Urothelium cell line (cell line): ENCODE measurements around the gene UNC45B.
"Not testable (repeated sequence)": the region's sequence is repeated elsewhere in the genome, so short reads cannot be mapped to it uniquely, and the experiment has no call there.

Experiments
- DNase-seq: peaks from one replicate; pipeline ENCODE4 v3.0.0; 2011; ENCODE audit warnings: low spot score, mixed read lengths
- FAIRE-seq: peaks from 2 replicates; lab custom pipeline; 2011; peaks lifted over from hg19 to GRCh38; lab: Jason Lieb, UNC

Gene UNC45B

GRCh38 chr17:35167666-35168065 is 20.0 kb downstream of the UNC45B start:
- DNase-seq: no peak
- no peak for FAIRE-seq

DNA sequence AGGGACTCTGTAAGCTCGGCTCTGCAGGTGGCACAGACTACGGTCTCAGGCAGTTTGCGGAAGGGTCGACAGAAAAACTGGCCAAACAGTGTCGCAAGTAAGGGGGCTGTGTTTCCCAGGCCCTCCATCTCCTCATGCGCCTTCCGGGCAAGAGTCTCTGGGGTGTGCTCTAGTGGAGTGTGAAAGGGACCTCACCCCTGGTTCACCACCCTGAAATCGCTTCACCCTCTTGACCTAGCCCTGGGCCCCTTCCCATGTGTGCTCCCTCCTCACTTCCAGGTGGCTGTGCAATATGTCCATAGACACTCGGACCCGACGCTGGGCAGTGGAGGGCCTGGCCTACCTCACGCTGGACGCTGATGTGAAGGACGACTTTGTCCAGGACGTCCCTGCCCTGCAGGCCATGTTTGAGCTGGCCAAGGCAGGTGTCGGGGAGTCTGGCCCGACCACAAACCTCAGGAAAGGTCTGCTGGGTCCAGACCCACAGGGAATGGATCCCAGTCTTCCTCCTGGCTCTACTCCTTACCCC is 22.3 kb downstream of the UNC45B start:
- DNase-seq (no peak), FAIRE-seq (no peak)

DNA sequence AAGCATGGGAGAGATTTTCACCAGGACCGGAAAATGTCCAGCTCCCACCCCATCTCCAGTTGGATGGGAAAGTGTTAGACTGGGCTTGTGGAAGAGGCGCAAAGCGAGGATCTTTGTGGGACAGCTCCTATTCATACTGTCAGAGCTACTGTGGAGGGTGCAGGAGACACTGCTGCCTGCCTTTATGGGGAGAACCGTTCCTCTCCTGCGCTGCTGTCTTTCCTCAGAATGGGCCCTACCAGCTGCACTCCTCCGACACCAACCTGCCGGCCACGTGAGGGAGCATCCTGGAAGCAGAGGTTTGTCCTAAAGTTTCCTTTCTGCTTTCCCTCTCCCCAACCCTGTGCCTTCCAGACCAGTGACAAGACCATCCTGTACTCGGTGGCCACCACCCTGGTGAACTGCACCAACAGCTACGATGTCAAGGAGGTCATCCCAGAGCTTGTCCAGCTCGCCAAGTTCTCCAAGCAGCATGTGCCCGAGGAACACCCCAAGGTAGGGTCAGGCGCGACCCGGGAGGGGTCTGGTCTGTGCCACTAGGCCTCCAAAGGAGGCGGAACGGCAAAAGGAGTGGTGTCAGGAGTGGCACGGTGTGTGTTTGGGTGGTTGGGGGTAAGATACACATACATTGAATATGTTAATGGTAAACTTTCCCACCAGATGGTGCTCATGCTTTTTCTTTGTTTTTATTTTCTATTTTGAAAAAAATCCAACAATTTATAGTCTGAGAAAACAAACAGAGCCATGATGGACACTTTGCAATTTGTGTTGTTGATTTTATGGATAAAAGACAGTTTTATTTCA is 23.6 kb downstream of the UNC45B start:
- peak; percentile 21 for DNase-seq
- FAIRE-seq: no peak

DNA sequence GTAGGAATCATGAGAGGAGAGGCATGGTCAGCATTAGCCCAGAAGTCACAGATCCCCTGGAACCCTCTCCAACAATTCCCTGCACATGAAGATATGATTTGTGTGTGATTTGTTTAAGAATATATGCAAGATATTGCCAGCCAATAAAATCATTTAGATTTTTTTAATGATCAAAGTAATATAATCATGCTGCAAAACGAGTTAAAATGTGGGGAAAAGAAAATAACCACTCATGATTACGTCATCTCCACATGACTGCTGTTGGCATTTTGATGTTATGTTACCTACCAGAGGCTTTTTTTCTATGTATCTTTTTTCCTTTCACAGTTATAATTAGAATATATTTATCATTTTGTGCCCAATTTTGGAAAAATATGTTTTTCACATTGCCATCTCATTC is 24.2 kb downstream of the UNC45B start:
- FAIRE-seq (no peak), DNase-seq (no peak)

GRCh38 chr17:35172321-35172720 is 24.7 kb downstream of the UNC45B start:
- FAIRE-seq, DNase-seq: not testable (repeated sequence)

GRCh38 chr17:35174835-35175334 is 27.3 kb downstream of the UNC45B start:
- FAIRE-seq: no peak
- no peak for DNase-seq

GRCh38 chr17:35175638-35176415 is 28.2 kb downstream of the UNC45B start:
- FAIRE-seq: no peak
- no peak for DNase-seq

DNA sequence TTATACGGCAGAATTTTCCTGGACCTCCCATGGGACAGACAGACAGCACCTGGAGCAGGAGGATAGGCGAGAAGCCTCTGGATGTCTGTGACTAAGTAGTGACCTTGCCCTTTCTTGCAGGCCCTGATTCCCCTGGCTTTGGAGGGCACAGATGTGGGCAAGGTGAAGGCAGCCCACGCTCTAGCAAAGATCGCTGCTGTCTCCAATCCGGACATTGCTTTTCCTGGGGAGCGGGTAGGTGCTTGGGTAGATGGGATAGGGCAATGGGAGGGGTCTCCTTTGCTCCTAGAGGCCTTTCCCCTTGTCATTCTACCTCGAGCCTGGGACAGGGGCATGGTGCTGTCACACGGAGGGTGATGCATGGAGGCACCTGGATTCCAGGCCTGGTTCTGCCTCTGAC is 29.3 kb downstream of the UNC45B start:
- FAIRE-seq (no peak), DNase-seq (no peak)

DNA sequence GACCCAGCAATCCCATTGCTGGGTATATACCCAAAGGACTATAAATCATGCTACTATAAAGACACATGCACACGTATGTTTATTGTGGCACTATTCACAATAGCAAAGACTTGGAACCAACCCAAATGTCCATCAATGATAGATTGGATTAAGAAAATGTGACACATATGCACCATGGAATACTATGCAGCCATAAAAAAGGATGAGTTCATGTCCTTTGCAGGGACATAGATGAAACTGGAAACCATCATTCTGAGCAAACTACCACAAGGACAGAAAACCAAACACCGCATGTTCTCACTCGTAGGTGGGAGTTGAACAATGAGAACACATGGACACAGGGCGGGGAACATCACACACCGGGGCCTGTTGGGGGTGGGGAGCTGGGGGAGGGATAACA is 31.8 kb downstream of the UNC45B start:
- not testable (repeated sequence) for DNase-seq, FAIRE-seq

DNA sequence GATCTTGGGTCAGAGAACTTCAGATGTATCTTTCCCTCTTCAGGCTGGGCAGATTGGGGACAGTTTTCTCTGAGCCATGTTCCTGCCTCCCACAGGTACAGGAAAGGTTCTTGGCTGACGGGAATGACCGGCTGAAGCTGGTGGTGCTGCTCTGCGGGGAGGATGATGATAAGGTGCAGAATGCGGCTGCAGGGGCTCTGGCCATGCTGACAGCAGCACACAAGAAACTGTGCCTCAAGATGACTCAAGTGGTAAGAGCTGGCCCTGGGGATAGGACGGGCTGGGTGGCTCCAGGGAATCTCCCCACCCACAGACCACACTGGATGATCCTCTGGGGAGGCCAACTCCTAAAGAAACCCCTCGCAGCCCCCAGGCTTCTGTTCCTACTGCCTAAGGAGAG is 35.7 kb downstream of the UNC45B start:
- no peak for DNase-seq
- FAIRE-seq: no peak

DNA sequence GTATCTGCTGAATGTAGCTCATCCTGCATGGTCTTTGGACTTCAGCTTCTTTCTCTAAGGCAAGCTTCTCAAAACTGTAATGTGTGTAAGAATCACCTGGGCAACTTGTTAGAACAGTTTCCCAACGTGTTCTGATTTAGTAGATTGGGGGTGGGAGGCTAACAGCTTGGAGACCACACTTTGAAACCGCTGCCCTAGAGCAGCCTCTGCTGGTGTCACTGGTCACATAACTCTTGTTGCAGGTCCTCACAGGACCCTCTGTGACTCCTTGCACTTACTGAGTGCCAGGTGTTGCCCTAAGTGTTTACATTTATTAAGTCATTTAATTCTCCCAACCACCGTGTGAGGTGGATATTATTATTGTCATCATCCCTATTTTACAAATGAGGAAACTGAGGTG is 36.7 kb downstream of the UNC45B start:
- DNase-seq (no peak), FAIRE-seq (no peak)

DNA sequence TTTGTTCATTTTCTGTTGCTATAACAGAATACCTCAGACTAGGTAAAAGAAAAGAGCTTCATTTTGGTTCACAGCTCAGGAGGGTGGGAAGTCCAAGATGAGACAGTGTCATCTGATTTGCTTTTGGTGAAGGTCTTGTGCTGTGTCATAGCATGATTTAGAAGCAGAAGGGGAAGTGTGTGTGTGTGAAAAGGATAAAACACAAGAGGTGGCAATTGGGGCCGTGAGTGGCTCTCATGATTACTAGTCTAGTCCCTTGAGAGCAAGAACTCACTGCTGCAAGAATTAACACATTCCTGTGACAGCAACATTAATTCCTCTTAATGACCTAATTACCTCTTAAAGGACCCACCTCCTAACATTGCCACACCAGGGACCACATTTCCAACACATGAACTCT is 38.2 kb downstream of the UNC45B start:
- DNase-seq (no peak), FAIRE-seq (no peak)

DNA sequence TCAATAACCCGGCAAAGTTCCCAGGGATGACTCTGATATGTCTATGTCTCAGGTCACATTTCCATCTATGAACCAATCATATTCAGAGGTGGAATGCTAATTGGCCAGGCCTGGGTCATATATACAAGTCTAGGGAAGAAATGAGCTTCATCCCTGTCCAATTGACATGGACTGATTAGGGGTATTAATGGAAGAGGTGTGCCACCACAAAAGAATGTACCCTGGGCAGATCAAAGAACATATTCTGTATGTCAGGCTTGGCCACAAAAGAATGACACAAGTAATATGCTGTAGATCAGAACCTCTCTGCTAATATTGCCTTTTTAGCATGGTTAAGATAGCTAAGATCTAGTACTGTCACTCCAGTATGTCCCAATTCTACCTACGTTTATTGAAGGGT is 39.9 kb downstream of the UNC45B start:
- DNase-seq: no peak
- FAIRE-seq: peak; percentile 46

DNA sequence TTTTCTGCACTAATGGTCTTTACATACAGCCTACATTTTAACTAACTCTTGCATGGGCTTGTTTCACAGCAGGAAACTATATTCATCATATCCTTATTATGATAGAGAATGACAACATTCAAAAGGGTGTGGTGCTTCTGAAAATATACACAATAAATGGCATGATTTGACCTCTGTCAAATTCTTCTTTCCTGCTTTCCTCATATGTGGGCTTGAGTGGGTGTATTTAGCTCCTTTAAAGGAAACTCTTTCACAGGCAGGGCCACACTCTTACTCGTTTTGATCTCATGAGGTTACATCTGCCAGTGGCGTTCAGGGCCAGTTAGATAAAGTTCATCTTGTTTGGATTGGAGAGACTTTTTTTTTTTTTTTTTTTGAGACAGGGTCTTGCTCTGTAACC is 40.5 kb downstream of the UNC45B start:
- FAIRE-seq (no peak), DNase-seq (no peak)

GRCh38 chr17:35189291-35189690 is 41.7 kb downstream of the UNC45B start:
- DNase-seq (no peak), FAIRE-seq (no peak)

DNA sequence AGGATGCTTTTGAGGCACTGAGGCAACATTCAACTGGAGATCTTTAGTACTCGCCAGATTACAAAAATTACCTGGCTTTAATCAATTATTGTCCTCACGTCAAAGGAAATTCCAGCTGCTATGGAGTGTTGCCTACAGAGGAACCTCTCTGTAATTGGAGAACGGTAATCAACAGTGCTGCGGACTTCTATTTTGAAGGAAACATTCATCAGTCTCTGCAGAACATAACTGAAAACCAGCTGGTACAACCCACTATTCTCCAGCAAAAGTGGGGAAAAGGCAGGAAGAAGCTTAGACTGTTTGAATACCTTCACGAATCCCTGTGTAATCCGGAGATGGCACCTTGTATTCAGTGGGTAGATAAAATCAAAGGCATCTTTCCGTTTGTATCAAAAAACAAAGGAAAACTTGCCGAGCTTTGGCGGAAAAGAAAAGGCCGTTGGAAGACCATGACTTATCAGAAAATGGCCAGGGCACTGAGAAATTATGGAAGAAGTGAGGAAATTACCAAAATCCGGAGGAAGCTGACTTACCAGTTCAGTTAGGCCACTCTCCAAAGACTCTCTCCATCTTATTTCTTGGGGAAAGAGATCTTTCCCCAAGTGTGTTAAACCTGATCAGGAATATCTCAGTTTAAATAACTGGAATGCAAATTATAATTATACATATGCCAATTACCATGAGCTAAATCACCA is 43.5 kb downstream of the UNC45B start:
- no peak for FAIRE-seq
- no peak for DNase-seq

GRCh38 chr17:35192708-35193107 is 45.1 kb downstream of the UNC45B start:
- DNase-seq (no peak), FAIRE-seq (no peak)

DNA sequence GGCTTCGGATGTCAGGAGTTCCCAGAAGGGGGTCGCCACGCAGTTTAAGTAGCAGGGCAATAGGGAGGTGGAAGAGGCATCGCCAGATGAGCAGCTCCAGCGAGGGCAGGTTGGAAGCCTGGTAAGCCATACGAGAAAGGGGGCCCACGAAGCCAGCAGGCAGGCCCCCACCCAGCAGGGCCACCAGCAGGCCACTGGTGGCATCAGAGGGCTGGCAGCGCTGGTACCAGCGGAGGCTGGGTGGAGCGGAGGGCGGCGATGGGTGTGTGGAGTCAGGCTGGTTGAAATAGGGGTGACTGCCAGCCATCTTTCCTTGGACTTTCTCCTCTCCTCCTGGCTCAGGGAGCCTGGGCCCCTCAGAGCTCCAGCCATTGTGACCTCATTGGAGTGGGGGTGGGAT is 46.4 kb downstream of the UNC45B start, which contains the start of gene SLC35G3:
SLC35G3 (minus strand) TSS at position 393 of the 400 bp plus-strand sequence; CDS start at position 307, 86 bp downstream.
- DNase-seq, FAIRE-seq: not testable (repeated sequence)

DNA sequence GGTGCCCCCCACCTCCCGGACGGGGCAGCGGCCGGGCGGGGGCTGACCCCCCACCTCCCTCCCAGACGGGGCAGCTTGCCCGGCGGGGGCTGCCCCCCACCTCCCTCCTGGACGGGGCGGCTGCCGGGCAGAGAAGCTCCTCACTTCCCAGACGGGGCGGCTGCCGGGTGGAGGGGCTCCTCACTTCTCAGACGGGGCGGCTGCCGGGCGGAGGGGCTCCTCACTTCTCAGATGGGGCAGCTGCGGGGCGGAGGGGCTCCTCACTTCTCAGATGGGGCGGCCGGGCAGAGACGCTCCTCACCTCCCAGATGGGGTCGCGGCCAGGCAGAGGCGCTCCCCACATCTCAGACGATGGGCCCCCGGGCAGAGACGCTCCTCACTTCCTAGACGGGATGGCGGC is 47.4 kb downstream of the UNC45B start:
- FAIRE-seq, DNase-seq: not testable (repeated sequence)

DNA sequence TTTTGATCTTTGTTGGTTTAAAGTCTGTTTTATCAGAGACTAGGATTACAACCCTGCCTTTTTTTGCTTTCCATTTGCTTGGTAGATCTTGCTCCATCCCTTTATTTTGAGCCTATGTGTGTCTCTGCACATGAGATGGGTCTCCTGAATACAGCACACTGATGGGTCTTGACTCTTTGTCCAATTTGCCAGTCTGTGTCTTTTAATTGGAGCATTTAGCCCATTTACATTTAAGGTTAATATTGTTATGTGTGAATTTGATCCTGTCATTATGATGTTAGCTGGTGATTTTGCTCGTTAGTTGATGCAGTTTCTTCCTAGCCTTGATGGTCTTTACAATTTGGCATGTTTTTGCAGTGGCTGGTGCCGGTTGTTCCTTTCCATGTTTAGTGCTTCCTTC is 55.0 kb downstream of the UNC45B start:
- not testable (repeated sequence) for FAIRE-seq, DNase-seq

- no peak for FAIRE-seq
- DNase-seq: no peak
Measured at GRCh38 chr17:35210741-35211140, 63.1 kb downstream of the UNC45B start.
